SK-N-MC (cell line): ENCODE results near the gene DPEP2.

Source experiments
- EZH2 ChIP-seq: fragments of 200-600 bp; sonication (generic); IDR thresholded peaks from one replicate; pipeline ENCODE4 v1.6.1; 2017; ENCODE audit warnings: antibody characterized with exemption
- POLR2AphosphoS5 ChIP-seq: IDR thresholded peaks from 2 replicates; pipeline ENCODE4 v1.6.1; 2012; ENCODE audit warnings: mild to moderate bottlenecking, low read depth, low read length, borderline replicate concordance

DNA sequence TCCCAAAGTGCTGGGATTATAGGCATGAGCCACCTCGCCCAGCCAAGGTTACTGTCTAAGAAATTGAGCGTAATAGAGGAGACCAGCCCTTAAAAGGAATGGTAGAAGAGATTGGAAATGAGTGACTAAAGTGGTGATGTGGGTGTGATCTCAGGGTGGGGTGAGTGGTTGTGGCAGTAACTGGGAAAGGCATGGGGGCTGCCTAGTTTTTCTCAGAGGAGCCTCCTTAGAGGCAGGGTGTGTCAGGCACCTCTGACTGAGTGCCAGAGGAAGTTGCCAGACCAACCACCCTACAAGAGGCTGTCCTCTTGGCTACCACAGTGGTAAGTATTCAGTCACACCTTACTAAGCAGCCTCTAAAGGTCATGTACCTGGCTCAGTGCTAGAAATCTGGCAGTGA lies 32.7 kb upstream of the DPEP2 start:
- no peak for TF ChIP-seq EZH2
- no peak for TF ChIP-seq POLR2AphosphoS5
